Measurements from ENCODE around the gene MSGN1. TPM values are rescaled to one million over a fixed set of nuclear protein-coding genes. Genes with fewer than 3 reads are reported as not detected.

Gene MSGN1
- total and polyA plus RNA-seq, 2 of the 4 experiments (the other 2 are of a cell fraction) = not detected

- no peak for DNase-seq
- dilution Hi-C loops (cut with HindIII; ENCODE audit: low sequenced_read_pairs, unreplicated experiment) (no loop called here), in situ Hi-C loops (cut with MboI; ENCODE audit: low sequenced_read_pairs) (no loop called here), intact Hi-C loops (cut with micrococcal nuclease) (no loop called here)
- H3K9me3 ChIP-seq (ENCODE audit: control insufficient read depth, insufficient read depth, low read length) = no peaks in the 10 kb centered on the region
- no peaks in the 10 kb centered on the region for H4K20me1 ChIP-seq (ENCODE audit: insufficient read depth, low read length)
- H3K36me3 ChIP-seq (ENCODE audit: control insufficient read depth, insufficient read depth, low read length) = no peaks in the 10 kb centered on the region
- H3K27ac ChIP-seq (ENCODE audit: insufficient read depth, low read length) = no peak overlapping the region
- H3K14ac ChIP-seq (replicated peaks; ENCODE audit: low read depth, low read length) = no peak overlapping the region
- H3K9me1 ChIP-seq (ENCODE audit: insufficient read depth, low read length) = no peaks in the 10 kb centered on the region
- no peak overlapping the region for H3K4me2 ChIP-seq (ENCODE audit: low read depth, low read length)
- H2AFZ ChIP-seq (replicated peaks; ENCODE audit: low read length, poor library complexity) = no peak overlapping the region
- no peak overlapping the region for H2AK9ac ChIP-seq (replicated peaks; ENCODE audit: low read depth, low read length, poor library complexity)
- no peak overlapping the region for H4K91ac ChIP-seq (ENCODE audit: insufficient read depth, low read depth, low read length)
- H3K79me1 ChIP-seq (ENCODE audit: low read depth in 1 of 2, low read length in 2 of 2) = no peaks in the 10 kb centered on the region
- H3K9ac ChIP-seq (ENCODE audit: low read depth, low read length) = no peak overlapping the region
- CTCF ChIA-PET = no interaction called here
- no TSS peak for BruUV-seq (replicated peaks)
- H4K5ac ChIP-seq (ENCODE audit: low read depth, low read length) = no peak overlapping the region
- H2BK15ac ChIP-seq (ENCODE audit: low read depth, low read length) = no peak overlapping the region
- H2BK120ac ChIP-seq (ENCODE audit: low read depth, low read length) = no peak overlapping the region
- no peak overlapping the region for H4K8ac ChIP-seq (ENCODE audit: low read depth in 2 of 2, low read length in 2 of 2)
- peaks cover 29% of the 10 kb centered on the region for H3K27me3 ChIP-seq (ENCODE audit: control insufficient read depth, insufficient read depth, low read length)
- no CpG with 5 or more reads among the region's 5 CpGs for WGBS, 2 experiments (ENCODE audit: extremely low coverage in 2 of 2, insufficient read length in 1 of 2)
- H2BK5ac ChIP-seq (ENCODE audit: low read depth, low read length, poor library complexity, severe bottlenecking) = no peak overlapping the region
- H3K18ac ChIP-seq (ENCODE audit: low read depth, low read length) = no peak overlapping the region
- H3K56ac ChIP-seq (ENCODE audit: extremely low read depth, insufficient read depth, low read length) = no peak overlapping the region
- no peak overlapping the region for H3K4ac ChIP-seq (ENCODE audit: low read depth, low read length)
- POLR2A ChIA-PET (ENCODE audit: unreplicated experiment) = no interaction called here
- TF ChIP-seq BHLHE40 (IDR thresholded peaks at IDR 0.05; ENCODE audit: low read depth, low read length) = no peak
- no peak for TF ChIP-seq RCOR1 (IDR thresholded peaks at IDR 0.05; ENCODE audit: insufficient replicate concordance, low read length)
- TF ChIP-seq, protein P1, sequence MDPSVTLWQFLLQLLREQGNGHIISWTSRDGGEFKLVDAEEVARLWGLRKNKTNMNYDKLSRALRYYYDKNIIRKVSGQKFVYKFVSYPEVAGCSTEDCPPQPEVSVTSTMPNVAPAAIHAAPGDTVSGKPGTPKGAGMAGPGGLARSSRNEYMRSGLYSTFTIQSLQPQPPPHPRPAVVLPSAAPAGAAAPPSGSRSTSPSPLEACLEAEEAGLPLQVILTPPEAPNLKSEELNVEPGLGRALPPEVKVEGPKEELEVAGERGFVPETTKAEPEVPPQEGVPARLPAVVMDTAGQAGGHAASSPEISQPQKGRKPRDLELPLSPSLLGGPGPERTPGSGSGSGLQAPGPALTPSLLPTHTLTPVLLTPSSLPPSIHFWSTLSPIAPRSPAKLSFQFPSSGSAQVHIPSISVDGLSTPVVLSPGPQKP (IDR thresholded peaks at IDR 0.05; ENCODE audit: borderline replicate concordance, low read depth, low read length) = no peak
- TF ChIP-seq RAD21 (IDR thresholded peaks at IDR 0.05; ENCODE audit: low read length) = no peak
- TF ChIP-seq POLR2A (IDR thresholded peaks at IDR 0.05; ENCODE audit: low read depth, low read length) = no peak
- no peak for TF ChIP-seq SMC3 (IDR thresholded peaks at IDR 0.05; ENCODE audit: low read depth, low read length)
- no peak for TF ChIP-seq CHD1 (IDR thresholded peaks at IDR 0.05; ENCODE audit: low read depth, low read length)
- TF ChIP-seq RFX5 (IDR thresholded peaks at IDR 0.05; ENCODE audit: low read depth, low read length) = no peak
- TF ChIP-seq MAZ (IDR thresholded peaks at IDR 0.05; ENCODE audit: borderline replicate concordance, low read depth, low read length) = no peak
- no peak for TF ChIP-seq FOS (IDR thresholded peaks at IDR 0.05; ENCODE audit: low read depth, low read length)
- TF ChIP-seq NFE2L2 (IDR thresholded peaks at IDR 0.05; ENCODE audit: low read depth, low read length) = no peak
- no peak for TF ChIP-seq USF2 (IDR thresholded peaks at IDR 0.05; ENCODE audit: low read depth, low read length)
- TF ChIP-seq CEBPB (IDR thresholded peaks at IDR 0.05; ENCODE audit: low read depth, low read length) = no peak
- no peak for ATAC-seq (ENCODE audit: low read depth)
- no peak overlapping the region for H3K23ac ChIP-seq (ENCODE audit: low read depth, low read length)
- H2AK5ac ChIP-seq (ENCODE audit: low read depth, low read length) = no peak overlapping the region
- no peak overlapping the region for H3K4me3 ChIP-seq (ENCODE audit: insufficient read depth, low read depth, low read length)
- no peaks in the 10 kb centered on the region for H3K4me1 ChIP-seq (ENCODE audit: control insufficient read depth, insufficient read depth, low read length)
- no peak overlapping the region for H2BK20ac ChIP-seq (ENCODE audit: low read depth, low read length)
These were observed 11.1 kb downstream of the MSGN1 start for GRCh38 chr2:17827316-17827715.
